ENCODE results near the gene HOGA1. TPM values are rescaled to one million over a fixed set of nuclear protein-coding genes. Genes with fewer than 3 reads are reported as not detected.

Gene HOGA1
- total RNA-seq (2014; rRNA removed; shearing (Covaris generic)), result 0.24 and 0.78 TPM in 2 replicates

DNA sequence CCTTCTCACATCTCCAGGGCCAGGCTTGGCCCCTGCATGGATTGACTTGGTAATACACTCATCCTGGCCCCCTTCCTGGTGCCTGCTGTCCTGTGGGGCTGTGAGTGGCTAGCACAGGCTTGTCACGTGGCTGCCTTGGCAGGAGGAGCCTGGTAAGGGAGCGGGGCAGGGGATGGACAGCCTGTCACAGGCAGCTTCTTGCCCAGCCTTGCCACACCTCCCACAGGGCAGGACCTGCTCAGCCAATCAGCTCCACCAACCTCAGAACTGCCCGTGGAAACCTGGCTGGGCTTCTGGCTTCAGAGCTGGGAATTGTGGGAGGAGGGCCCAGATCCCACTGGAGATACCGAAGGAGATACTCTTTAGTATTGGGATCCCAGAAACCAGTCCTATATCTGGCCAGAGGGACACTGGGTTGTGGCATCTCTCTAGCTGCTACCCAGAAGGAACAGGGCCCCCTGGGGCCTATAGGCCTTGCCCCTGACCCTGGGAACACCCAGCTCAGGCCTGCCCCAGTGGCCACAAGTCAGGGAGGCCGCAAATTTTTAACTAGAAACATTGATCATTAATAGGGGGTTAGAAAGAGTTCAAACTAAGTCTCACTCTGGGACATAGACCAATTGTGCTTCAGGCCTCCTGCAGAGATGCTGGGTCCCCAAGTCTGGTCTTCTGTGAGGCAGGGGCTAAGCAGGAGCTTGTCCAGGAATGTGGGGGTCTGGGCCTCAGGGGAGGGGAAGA lies at the start of gene HOGA1:
HOGA1 (plus strand) TSS at position 330 of the 738 bp plus-strand sequence; CDS start at position 645, 315 bp downstream.
- peak; percentile 77 for DNase-seq (ENCODE audit: low read depth)

GRCh38 chr10:97534746-97535367 lies 49.3 kb upstream of the HOGA1 start:
- DNase-seq (ENCODE audit: low read depth), result peak; percentile 33

GRCh38 chr10:97537186-97537869 lies 46.9 kb upstream of the HOGA1 start:
- no peak for DNase-seq (ENCODE audit: low read depth)

GRCh38 chr10:97538411-97538810 lies 45.8 kb upstream of the HOGA1 start:
- peak; percentile 40 for DNase-seq (ENCODE audit: low read depth)

GRCh38 chr10:97538839-97539238 lies 45.4 kb upstream of the HOGA1 start:
- no peak for DNase-seq (ENCODE audit: low read depth)

GRCh38 chr10:97539523-97540200 lies 44.5 kb upstream of the HOGA1 start:
- DNase-seq (ENCODE audit: low read depth), result peak; percentile 61

- DNase-seq (ENCODE audit: low read depth), result no peak
Observed at GRCh38 chr10:97540669-97541500, 43.3 kb upstream of the HOGA1 start.

DNA sequence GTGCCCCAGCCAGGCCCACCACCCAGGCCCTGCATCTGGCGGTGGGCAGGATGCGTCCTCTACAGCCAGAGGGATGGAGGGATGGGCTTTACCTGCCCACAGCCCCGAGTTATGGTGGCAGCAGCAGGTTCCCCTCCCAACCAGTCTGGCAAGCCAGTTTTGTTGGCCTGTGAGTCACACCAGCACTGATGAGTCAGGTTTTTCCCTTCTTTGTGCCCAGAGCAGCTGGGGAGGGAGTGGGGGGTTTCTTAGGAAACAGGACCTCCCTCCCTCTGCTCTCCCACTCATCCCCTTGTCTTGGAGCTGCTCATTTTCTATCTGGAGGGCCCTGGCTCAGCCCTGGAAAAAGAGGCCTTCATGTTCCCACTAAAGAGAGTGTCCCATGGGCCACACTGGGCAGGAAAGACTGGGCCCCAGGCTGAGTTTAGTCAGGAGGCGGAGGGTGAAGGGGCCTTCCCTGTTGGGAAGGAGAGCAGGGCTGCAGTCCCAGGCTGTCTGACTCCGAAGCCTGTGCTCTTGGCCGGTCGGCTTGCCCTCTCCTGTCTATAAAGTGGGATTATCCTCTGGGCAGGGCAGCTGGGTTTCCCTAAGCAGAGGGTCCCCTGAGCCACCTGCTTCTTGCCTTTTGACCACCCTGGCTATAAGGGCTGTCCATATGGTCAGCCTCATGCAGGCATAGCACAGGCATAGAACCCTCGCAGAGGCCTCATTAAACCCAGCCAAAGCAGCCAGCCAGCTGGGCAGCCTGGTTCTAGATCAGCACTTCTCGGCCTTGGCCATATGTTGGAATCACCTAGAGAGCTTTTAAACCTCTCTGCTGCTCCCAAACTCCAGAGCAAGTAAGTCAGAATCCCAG lies 41.8 kb upstream of the HOGA1 start:
- peak; percentile 94 for DNase-seq (ENCODE audit: low read depth)

DNA sequence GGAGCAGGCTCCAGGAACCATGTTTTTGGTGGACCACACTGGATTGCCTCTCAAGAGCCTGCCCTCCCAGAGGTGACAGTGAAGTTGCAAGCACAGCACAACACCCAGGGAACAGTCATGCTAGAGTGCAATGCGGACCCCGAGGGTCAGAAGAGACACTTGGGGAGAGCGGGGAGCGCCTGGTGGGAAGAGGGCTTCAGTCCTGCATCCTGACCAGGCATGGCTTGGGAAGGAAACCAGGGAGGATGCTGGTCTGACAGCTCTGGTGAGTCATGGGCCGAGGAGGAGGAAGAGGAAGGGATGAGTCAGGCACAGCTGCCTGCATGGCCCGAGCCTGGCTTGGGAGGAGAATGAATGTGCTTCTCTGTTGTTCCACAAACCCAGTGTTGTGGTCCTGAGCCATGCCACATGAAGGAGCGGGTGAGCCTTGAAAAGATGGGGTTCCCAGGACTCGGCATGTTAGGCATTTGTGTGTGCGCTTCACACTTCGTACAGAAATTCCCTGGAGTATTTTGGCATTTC lies 41.1 kb upstream of the HOGA1 start:
- DNase-seq (ENCODE audit: low read depth), result peak; percentile 98

DNA sequence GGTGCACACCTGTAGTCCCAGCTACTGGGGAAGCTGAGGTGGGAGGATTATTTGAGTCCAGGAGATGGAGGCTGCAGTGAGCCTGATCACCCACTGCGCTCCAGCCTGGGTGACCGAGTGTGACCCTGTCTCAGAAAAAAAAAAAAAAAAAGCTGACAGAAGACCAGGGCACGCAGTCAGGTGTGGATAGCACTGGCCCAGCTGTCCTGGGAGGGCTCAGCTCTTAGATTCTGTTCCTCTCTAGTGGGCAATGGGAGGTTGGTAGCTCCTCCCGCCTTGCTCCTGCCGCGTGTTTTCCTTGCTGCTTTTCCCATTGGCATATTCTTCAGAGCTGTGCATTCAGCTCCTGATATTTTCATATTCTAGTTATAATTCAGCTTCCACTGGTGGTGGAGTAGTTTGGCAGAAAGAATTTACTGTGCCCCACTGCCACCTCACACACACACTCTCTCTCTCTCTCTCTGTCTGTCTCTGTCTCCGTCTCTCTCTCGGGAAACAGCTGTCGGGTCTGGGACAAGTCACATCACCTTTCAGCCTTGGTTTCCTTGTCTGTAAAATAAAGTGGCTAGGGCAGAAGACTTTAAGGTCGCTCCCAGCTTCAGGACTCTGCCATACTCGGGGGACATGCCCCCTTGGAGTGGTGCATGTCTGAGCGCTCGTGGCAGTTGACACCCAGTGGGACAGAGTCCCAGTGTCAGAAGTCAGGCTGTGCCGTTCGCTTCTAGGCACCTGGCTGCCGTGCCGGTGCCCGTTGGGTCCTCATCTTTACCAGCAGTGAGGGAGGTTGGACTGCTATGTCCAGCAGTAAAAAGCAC lies 37.5 kb upstream of the HOGA1 start:
- DNase-seq (ENCODE audit: low read depth), result no peak

DNA sequence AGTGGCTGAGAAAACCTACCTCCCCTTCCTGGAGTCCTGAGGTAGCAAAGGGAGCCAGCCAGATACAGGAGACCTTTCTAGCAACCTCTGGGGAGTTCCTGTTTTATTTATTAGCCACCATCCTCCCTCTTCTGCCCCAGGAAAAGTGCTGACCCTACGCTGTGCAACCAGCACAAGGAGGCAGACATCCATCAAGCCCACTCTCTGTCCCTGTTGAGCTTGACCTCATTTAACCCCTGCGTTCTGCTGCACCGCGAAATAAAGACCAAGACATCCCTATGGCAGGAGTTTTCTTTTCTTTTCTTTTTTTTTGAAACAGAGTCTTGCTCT lies 37.0 kb upstream of the HOGA1 start:
- DNase-seq (ENCODE audit: low read depth), result no peak

- DNase-seq (ENCODE audit: low read depth), result peak; percentile 19
Observed at GRCh38 chr10:97547962-97548361, 36.2 kb upstream of the HOGA1 start.

DNA sequence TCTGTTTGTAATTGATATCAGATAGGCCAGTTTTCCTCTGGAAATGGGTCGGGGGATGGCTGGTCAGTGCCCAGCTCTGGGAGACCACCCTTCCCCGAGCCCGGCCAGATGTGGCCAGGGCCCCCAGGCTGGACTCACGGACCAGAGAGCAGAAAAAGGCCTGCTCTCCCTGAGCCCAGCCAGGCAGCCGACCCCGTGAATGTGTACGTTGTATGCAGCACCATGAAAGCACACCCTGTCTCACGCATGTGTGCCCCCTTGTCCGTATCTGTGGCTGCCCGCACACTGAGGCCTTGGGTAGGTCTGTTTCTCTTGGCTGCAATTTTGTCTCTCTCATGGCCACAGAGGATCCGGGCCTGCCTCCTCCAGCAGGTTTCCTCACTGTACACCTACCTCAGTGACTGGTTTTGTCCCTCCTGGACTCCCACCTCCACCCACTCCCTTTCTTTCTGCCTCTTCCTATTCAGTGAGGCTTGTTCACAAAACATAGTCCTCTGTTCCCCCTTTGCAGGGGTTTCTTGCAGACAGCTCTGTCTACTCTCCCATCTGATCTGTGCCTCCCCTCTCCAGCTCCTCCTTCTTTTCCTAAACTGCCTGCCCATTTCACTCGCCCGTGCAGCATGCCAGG lies 35.2 kb upstream of the HOGA1 start:
- no peak for DNase-seq (ENCODE audit: low read depth)

GRCh38 chr10:97549587-97550322 lies 34.4 kb upstream of the HOGA1 start:
- peak; percentile 17 for DNase-seq (ENCODE audit: low read depth)

GRCh38 chr10:97550336-97551149 lies 33.6 kb upstream of the HOGA1 start:
- no peak for DNase-seq (ENCODE audit: low read depth)

DNA sequence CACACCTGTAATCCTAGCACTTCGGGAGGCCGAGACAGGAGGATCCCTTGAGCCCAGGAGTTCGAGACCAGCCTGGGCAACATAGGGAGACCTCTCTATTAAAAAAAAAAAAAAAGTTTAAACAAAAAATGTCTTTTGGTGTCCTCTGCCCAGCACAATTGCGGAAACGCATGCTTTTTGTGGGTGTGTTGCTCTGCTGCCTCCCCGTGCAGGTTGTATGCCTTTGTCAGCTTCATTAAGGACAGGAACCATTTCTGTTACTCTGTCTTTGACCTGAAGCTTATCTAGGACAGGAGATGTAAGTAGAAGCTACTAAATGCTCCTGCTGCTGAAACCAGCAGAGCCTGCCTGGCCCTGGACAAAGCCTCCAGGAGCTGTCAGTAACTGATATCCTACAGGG lies 32.9 kb upstream of the HOGA1 start:
- DNase-seq (ENCODE audit: low read depth), result no peak

- DNase-seq (ENCODE audit: low read depth), result peak; percentile 56
Observed at GRCh38 chr10:97553575-97554031, 30.6 kb upstream of the HOGA1 start.

All from RPMI7951 (cell line).